ENCODE data around the gene ETV3L. TPM values are rescaled to one million over a fixed set of nuclear protein-coding genes. Genes with fewer than 3 reads are reported as not detected.
A peak's percentile ranks its signal among the peaks of the same experiment; 100 is the strongest.

ETV3L gene
- total RNA-seq, 1 experiment from 2014 or later, result not detected

DNA sequence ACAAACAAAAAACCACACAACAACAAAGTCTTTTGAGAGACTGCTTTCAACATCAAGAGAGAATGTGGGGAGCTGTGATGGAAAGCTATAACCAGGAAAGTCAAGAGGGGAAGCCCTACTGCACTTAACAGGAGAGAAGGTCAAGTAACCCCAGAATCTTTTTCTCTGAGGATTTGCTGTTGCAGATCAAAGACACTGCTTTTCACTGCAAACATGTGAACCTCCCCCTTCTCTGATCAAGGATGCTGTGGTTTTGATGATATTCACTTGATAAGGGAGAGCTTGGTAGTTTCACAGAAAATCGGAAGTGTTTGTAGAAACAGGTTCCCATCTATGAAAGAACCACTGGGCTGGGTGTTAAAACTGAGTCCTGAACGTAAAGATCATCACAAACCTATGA, 33.8 kb upstream of the ETV3L start:
- ChIA-PET POLR2A (interaction anchor here (0.7 to 5.9 kb wide), 7 partner anchors 11 to 1877 kb away, joined by 3 to 45 read pairs (median 4); no protein-coding TSS in a partner anchor), CTCF (interaction anchor here (0.5 to 19.9 kb wide), 9 partner anchors 9 to 1373 kb away, joined by 3 to 419 read pairs (median 4); no protein-coding TSS in a partner anchor)
- intact Hi-C loops (cut with micrococcal nuclease), result no loop called here
- H3K4me1 Mint-ChIP-seq (ENCODE audit: insufficient read depth, unreplicated experiment), result peaks cover 36% of the 10 kb centered on the region
- no TSS peak for BruUV-seq (replicated peaks)
- H3K27me3 Mint-ChIP-seq (ENCODE audit: insufficient read depth, unreplicated experiment), result no peaks in the 10 kb centered on the region
- no peak for DNase-seq (ENCODE audit: unreplicated experiment)
- no peaks in the 10 kb centered on the region for H3K9me3 Mint-ChIP-seq (ENCODE audit: unreplicated experiment)
- peak overlapping the region; percentile 16 for H3K27ac Mint-ChIP-seq (ENCODE audit: low read depth, unreplicated experiment)
- peaks cover 78% of the 10 kb centered on the region for H3K36me3 Mint-ChIP-seq (ENCODE audit: insufficient read depth, unreplicated experiment)
- TF ChIP-seq, protein P1, sequence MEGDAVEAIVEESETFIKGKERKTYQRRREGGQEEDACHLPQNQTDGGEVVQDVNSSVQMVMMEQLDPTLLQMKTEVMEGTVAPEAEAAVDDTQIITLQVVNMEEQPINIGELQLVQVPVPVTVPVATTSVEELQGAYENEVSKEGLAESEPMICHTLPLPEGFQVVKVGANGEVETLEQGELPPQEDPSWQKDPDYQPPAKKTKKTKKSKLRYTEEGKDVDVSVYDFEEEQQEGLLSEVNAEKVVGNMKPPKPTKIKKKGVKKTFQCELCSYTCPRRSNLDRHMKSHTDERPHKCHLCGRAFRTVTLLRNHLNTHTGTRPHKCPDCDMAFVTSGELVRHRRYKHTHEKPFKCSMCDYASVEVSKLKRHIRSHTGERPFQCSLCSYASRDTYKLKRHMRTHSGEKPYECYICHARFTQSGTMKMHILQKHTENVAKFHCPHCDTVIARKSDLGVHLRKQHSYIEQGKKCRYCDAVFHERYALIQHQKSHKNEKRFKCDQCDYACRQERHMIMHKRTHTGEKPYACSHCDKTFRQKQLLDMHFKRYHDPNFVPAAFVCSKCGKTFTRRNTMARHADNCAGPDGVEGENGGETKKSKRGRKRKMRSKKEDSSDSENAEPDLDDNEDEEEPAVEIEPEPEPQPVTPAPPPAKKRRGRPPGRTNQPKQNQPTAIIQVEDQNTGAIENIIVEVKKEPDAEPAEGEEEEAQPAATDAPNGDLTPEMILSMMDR (IDR thresholded peaks at IDR 0.05; ENCODE audit: unreplicated experiment), result no peak
- no peak overlapping the region for H3K4me3 Mint-ChIP-seq (ENCODE audit: unreplicated experiment)

DNA sequence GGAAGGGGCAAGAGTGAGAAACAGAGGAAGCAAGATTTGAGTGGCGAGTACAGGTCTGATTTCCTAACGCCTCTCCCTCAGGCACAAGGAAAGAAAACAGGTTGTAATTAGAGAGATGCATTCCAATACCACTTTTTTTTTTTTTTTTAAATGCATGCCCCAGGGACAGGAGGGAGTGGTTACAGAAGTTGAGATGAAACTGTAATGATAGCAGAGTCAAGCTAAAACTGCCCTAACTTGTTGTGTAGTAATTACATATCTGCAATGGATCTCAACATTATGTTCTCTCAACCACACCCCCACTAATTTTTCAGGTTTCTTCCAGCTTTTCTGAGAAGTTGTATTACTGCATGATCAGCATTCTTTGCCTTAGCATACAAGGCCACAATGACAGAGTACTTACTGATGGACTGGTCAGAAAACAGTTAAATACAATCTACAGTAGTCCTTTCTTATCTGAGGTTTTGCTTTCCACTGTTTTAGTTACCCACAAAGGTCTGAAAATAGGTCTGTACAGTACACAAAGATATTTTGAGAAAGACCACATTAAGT, 33.1 kb upstream of the ETV3L start:
- Mint-ChIP-seq H3K9me3 (ENCODE audit: unreplicated experiment) (no peaks in the 10 kb centered on the region), H3K4me1 (ENCODE audit: insufficient read depth, unreplicated experiment) (peaks cover 36% of the 10 kb centered on the region), H3K4me3 (ENCODE audit: unreplicated experiment) (no peak overlapping the region), H3K27me3 (ENCODE audit: insufficient read depth, unreplicated experiment) (no peaks in the 10 kb centered on the region), H3K27ac (ENCODE audit: low read depth, unreplicated experiment) (peak overlapping the region; percentile 16), H3K36me3 (ENCODE audit: insufficient read depth, unreplicated experiment) (peaks cover 85% of the 10 kb centered on the region)
- ChIA-PET CTCF (interaction anchor here (0.7 to 19.9 kb wide), 5 partner anchors 18 to 243 kb away, joined by 3 to 419 read pairs (median 4); no protein-coding TSS in a partner anchor), POLR2A (interaction anchor here (0.5 to 2.6 kb wide), 6 partner anchors 11 to 1960 kb away, joined by 3 to 10 read pairs (median 4); no protein-coding TSS in a partner anchor)
- TF ChIP-seq, protein P1 (IDR thresholded peaks at IDR 0.05; ENCODE audit: unreplicated experiment), result no peak
- no peak for DNase-seq (ENCODE audit: unreplicated experiment)
- intact Hi-C loops (cut with micrococcal nuclease), result no loop called here
- no TSS peak for BruUV-seq (replicated peaks)

DNA sequence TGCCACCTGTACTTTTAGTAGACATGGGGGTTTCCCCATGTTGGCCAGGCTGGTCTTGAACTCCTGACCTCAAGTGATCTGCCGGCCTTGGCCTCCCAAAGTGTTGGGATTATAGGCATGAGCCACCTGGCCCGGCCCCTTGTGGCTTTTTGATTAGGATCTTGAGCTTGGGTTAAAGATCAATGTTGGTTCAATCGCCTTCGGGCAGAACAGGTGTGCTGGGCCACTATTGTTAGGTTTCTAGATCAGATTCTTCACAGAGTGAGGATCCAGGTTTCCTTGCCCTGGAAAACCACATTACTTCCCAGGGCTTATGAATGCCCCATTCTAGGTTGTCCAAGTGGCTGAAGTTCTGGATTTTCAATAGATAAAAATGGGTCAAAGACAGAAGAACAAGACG, 32.5 kb upstream of the ETV3L start:
- ChIA-PET CTCF (interaction anchor here (0.7 to 19.9 kb wide), 3 partner anchors 17 to 43 kb away, joined by 3 to 419 read pairs (median 183); no protein-coding TSS in a partner anchor), POLR2A (interaction anchor here (0.5 to 2.6 kb wide), 4 partner anchors 11 to 1960 kb away, joined by 4 to 10 read pairs (median 5); no protein-coding TSS in a partner anchor)
- Mint-ChIP-seq H3K9me3 (ENCODE audit: unreplicated experiment) (no peaks in the 10 kb centered on the region), H3K36me3 (ENCODE audit: insufficient read depth, unreplicated experiment) (peaks cover 85% of the 10 kb centered on the region), H3K27ac (ENCODE audit: low read depth, unreplicated experiment) (peak overlapping the region; percentile 16), H3K27me3 (ENCODE audit: insufficient read depth, unreplicated experiment) (no peaks in the 10 kb centered on the region), H3K4me3 (ENCODE audit: unreplicated experiment) (no peak overlapping the region), H3K4me1 (ENCODE audit: insufficient read depth, unreplicated experiment) (peaks cover 32% of the 10 kb centered on the region)
- intact Hi-C loops (cut with micrococcal nuclease), result no loop called here
- TF ChIP-seq, protein P1 (IDR thresholded peaks at IDR 0.05; ENCODE audit: unreplicated experiment), result no peak
- no TSS peak for BruUV-seq (replicated peaks)
- no peak for DNase-seq (ENCODE audit: unreplicated experiment)

DNA sequence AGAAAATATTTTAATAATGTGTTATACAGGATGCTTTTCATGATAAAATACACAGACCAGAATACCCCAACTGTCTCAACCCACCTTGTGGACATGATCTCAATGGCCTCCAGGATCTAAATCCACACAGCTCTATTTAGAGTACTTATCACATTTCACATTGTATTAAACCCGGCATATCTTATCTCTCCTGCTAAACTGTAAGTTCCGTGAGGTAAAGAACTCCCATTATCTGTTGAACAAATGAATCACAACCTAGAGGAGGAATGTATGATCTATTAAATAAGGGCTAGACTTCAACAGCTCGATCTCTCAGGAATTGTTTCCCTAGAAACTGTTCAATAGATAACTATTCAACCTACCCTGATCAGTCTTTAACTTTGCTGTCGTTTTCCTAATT, 31.7 kb upstream of the ETV3L start:
- H3K27ac Mint-ChIP-seq (ENCODE audit: low read depth, unreplicated experiment), result no peak overlapping the region
- peaks cover 26% of the 10 kb centered on the region for H3K4me1 Mint-ChIP-seq (ENCODE audit: insufficient read depth, unreplicated experiment)
- peaks cover 93% of the 10 kb centered on the region for H3K36me3 Mint-ChIP-seq (ENCODE audit: insufficient read depth, unreplicated experiment)
- TF ChIP-seq, protein P1 (IDR thresholded peaks at IDR 0.05; ENCODE audit: unreplicated experiment), result no peak
- no peaks in the 10 kb centered on the region for H3K27me3 Mint-ChIP-seq (ENCODE audit: insufficient read depth, unreplicated experiment)
- POLR2A ChIA-PET, result no interaction called here
- no peak overlapping the region for H3K4me3 Mint-ChIP-seq (ENCODE audit: unreplicated experiment)
- CTCF ChIA-PET, result interaction anchor here (0.7 to 19.9 kb wide), 3 partner anchors 17 to 43 kb away, joined by 3 to 419 read pairs (median 183); no protein-coding TSS in a partner anchor
- BruUV-seq (replicated peaks), result no TSS peak
- DNase-seq (ENCODE audit: unreplicated experiment), result no peak
- intact Hi-C loops (cut with micrococcal nuclease), result no loop called here
- no peaks in the 10 kb centered on the region for H3K9me3 Mint-ChIP-seq (ENCODE audit: unreplicated experiment)
